ENCODE measurements around the gene CUL2.
A peak's percentile ranks its signal among the peaks of the same experiment; 100 is the strongest.

Gene CUL2

DNA sequence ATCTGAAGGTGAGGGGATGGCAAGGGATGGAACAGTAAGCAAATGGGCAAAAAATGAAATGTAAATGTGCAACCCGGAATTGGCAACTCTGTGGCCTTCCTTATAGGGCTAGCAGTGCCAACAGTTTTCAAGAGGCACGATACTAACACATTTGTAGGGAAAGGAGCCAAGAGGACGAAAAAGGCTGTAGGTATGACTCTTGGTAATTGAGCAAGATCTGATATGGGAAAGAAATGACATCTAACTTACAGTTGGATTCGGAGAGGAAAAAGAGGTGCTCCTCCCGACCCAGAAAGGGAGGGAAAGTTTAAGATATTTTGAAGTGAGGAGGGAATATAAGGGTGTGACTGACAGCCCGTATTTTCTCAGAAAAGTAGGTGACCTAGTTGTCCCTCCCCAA is 34.4 kb upstream of the CUL2 start:
- H4K20me1 ChIP-seq (ENCODE audit: insufficient read depth, low read length) = no peaks in the 10 kb centered on the region
- ATAC-seq (ENCODE audit: insufficient read depth, low read depth) (no peak), DNase-seq (no peak)
- no peaks in the 10 kb centered on the region for H3K27me3 ChIP-seq (ENCODE audit: insufficient read depth, low read length, poor library complexity)
- H3K4me3 ChIP-seq (ENCODE audit: low read depth in 1 of 2, low read length in 2 of 2) = no peak overlapping the region
- peak overlapping the region; percentile 50; the same call in 1 of the 2 replicates for H2AFZ ChIP-seq (ENCODE audit: low read depth, low read length)
- no peak overlapping the region for H3K27ac ChIP-seq (ENCODE audit: low read length)
- H3K36me3 ChIP-seq (ENCODE audit: insufficient read depth, low read length) = no peaks in the 10 kb centered on the region
- H3K9ac ChIP-seq (ENCODE audit: low read depth, low read length) = no peak overlapping the region
- no peak overlapping the region for H3K4me2 ChIP-seq (ENCODE audit: insufficient read depth, low read length)
- TF ChIP-seq EZH2 (IDR thresholded peaks at IDR 0.05; ENCODE audit: borderline replicate concordance, low read depth, low read length, severe bottlenecking) = no peak
- TF ChIP-seq, protein P1, sequence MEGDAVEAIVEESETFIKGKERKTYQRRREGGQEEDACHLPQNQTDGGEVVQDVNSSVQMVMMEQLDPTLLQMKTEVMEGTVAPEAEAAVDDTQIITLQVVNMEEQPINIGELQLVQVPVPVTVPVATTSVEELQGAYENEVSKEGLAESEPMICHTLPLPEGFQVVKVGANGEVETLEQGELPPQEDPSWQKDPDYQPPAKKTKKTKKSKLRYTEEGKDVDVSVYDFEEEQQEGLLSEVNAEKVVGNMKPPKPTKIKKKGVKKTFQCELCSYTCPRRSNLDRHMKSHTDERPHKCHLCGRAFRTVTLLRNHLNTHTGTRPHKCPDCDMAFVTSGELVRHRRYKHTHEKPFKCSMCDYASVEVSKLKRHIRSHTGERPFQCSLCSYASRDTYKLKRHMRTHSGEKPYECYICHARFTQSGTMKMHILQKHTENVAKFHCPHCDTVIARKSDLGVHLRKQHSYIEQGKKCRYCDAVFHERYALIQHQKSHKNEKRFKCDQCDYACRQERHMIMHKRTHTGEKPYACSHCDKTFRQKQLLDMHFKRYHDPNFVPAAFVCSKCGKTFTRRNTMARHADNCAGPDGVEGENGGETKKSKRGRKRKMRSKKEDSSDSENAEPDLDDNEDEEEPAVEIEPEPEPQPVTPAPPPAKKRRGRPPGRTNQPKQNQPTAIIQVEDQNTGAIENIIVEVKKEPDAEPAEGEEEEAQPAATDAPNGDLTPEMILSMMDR (IDR thresholded peaks at IDR 0.05; ENCODE audit: borderline replicate concordance, extremely low read depth, low read length, poor library complexity, severe bottlenecking) = no peak
- peaks cover 21% of the 10 kb centered on the region for H3K79me2 ChIP-seq (ENCODE audit: insufficient read depth, low read length)
- no peaks in the 10 kb centered on the region for H3K9me3 ChIP-seq (ENCODE audit: insufficient read depth, low read length, severe bottlenecking)
- H3K4me1 ChIP-seq (ENCODE audit: insufficient read depth, low read length) = peaks cover 33% of the 10 kb centered on the region

DNA sequence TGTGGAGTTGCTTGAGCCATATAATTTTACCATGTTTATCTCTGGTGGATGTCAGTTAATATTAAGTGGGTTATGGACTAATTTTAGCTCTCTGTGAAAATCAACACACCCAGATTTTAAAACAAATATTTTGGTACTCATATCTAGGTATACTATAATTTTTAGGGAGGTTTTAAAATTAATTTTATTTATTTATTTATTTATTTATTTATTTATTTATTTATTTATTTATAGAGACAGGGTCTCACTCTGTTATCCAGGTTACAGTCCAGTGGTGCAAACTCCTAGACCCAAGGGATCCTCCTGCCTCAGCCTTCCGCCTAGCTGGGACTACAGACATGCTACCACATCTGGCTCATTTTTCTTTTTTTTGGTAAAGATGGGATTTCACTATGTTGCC is 29.2 kb upstream of the CUL2 start:
- Histone ChIP-seq H3K36me3 (ENCODE audit: insufficient read depth, low read length) (no peaks in the 10 kb centered on the region), H3K27ac (ENCODE audit: low read length) (no peak overlapping the region), H3K4me2 (ENCODE audit: insufficient read depth, low read length) (no peak overlapping the region), H3K9me3 (ENCODE audit: insufficient read depth, low read length, severe bottlenecking) (no peaks in the 10 kb centered on the region), H3K4me1 (ENCODE audit: insufficient read depth, low read length) (no peaks in the 10 kb centered on the region), H3K9ac (ENCODE audit: low read depth, low read length) (no peak overlapping the region), H3K27me3 (ENCODE audit: insufficient read depth, low read length, poor library complexity) (no peaks in the 10 kb centered on the region), H4K20me1 (ENCODE audit: insufficient read depth, low read length) (no peaks in the 10 kb centered on the region), H3K4me3 (ENCODE audit: low read depth in 1 of 2, low read length in 2 of 2) (no peak overlapping the region), H3K79me2 (ENCODE audit: insufficient read depth, low read length) (no peaks in the 10 kb centered on the region), H2AFZ (ENCODE audit: low read depth, low read length) (no peak overlapping the region)
- DNase-seq (no peak), ATAC-seq (ENCODE audit: insufficient read depth, low read depth) (no peak)
- TF ChIP-seq EZH2 (IDR thresholded peaks at IDR 0.05; ENCODE audit: borderline replicate concordance, low read depth, low read length, severe bottlenecking) = no peak
- TF ChIP-seq, protein P1 (IDR thresholded peaks at IDR 0.05; ENCODE audit: borderline replicate concordance, extremely low read depth, low read length, poor library complexity, severe bottlenecking) = no peak

DNA sequence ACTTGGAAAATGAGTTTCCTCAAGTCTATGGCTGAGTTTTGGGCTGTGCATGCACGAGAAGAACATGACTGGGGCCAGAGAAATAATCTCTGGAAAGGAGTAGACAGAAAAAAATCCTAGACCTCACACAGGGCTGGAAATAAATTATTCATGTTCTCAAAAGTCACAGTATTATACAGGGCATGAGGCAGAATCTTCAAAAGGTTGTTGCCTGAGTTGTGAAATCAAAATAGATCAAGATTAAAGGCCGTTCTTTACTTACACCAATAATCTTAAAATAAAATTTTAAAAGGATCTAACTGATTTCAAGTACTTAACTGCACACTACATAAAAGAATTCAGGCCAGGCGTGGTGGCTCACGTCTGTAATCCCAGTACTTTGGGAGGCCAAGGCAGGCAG is 22.4 kb upstream of the CUL2 start:
- ATAC-seq (ENCODE audit: insufficient read depth, low read depth) (no peak), DNase-seq (no peak)
- Histone ChIP-seq H3K4me1 (ENCODE audit: insufficient read depth, low read length) (no peaks in the 10 kb centered on the region), H3K36me3 (ENCODE audit: insufficient read depth, low read length) (no peaks in the 10 kb centered on the region), H4K20me1 (ENCODE audit: insufficient read depth, low read length) (no peaks in the 10 kb centered on the region), H3K9me3 (ENCODE audit: insufficient read depth, low read length, severe bottlenecking) (no peaks in the 10 kb centered on the region), H3K27me3 (ENCODE audit: insufficient read depth, low read length, poor library complexity) (no peaks in the 10 kb centered on the region), H2AFZ (ENCODE audit: low read depth, low read length) (no peak overlapping the region), H3K27ac (ENCODE audit: low read length) (no peak overlapping the region), H3K4me3 (ENCODE audit: low read depth in 1 of 2, low read length in 2 of 2) (no peak overlapping the region), H3K9ac (ENCODE audit: low read depth, low read length) (no peak overlapping the region), H3K4me2 (ENCODE audit: insufficient read depth, low read length) (no peak overlapping the region), H3K79me2 (ENCODE audit: insufficient read depth, low read length) (no peaks in the 10 kb centered on the region)
- no peak for TF ChIP-seq EZH2 (IDR thresholded peaks at IDR 0.05; ENCODE audit: borderline replicate concordance, low read depth, low read length, severe bottlenecking)
- TF ChIP-seq, protein P1 (IDR thresholded peaks at IDR 0.05; ENCODE audit: borderline replicate concordance, extremely low read depth, low read length, poor library complexity, severe bottlenecking) = no peak

DNA sequence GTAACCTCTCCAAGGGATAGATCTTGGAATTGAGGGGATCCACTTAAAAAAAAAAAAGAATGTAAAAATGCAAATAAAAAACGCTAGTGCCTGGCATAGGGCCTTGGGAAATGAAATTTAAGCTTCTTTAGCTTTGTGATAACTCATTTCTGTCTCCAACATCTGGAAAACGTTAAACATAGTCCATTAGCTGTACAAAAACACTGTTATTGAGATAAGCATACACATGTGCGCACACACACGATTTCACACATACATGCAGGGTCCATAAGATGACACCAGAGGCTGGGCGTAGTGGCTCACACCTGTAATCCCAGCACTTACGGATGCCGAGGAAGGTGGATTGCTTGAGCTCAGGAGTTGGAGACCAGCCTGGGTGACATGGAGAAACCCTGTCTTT is 13.7 kb upstream of the CUL2 start:
- no peak overlapping the region for H2AFZ ChIP-seq (ENCODE audit: low read depth, low read length)
- no peaks in the 10 kb centered on the region for H3K79me2 ChIP-seq (ENCODE audit: insufficient read depth, low read length)
- H3K9me3 ChIP-seq (ENCODE audit: insufficient read depth, low read length, severe bottlenecking) = no peaks in the 10 kb centered on the region
- no peaks in the 10 kb centered on the region for H3K36me3 ChIP-seq (ENCODE audit: insufficient read depth, low read length)
- ATAC-seq (ENCODE audit: insufficient read depth, low read depth) (no peak), DNase-seq (no peak)
- no peak overlapping the region for H3K9ac ChIP-seq (ENCODE audit: low read depth, low read length)
- H3K4me2 ChIP-seq (ENCODE audit: insufficient read depth, low read length) = no peak overlapping the region
- H3K4me1 ChIP-seq (ENCODE audit: insufficient read depth, low read length) = no peaks in the 10 kb centered on the region
- no peak overlapping the region for H3K27ac ChIP-seq (ENCODE audit: low read length)
- H4K20me1 ChIP-seq (ENCODE audit: insufficient read depth, low read length) = no peaks in the 10 kb centered on the region
- TF ChIP-seq, protein P1 (IDR thresholded peaks at IDR 0.05; ENCODE audit: borderline replicate concordance, extremely low read depth, low read length, poor library complexity, severe bottlenecking) = no peak
- no peak for TF ChIP-seq EZH2 (IDR thresholded peaks at IDR 0.05; ENCODE audit: borderline replicate concordance, low read depth, low read length, severe bottlenecking)
- peaks cover 4% of the 10 kb centered on the region for H3K27me3 ChIP-seq (ENCODE audit: insufficient read depth, low read length, poor library complexity)
- no peak overlapping the region for H3K4me3 ChIP-seq (ENCODE audit: low read depth in 1 of 2, low read length in 2 of 2)
